Measurements from ENCODE around the gene LILRA5.
"Not testable (repeated sequence)": the region's sequence is repeated elsewhere in the genome, so short reads cannot be mapped to it uniquely, and the experiment has no call there.

LILRA5 gene

GRCh38 chr19:54325631-54326030 is 12.7 kb upstream of the LILRA5 start:
- no peak for DNase-seq (ENCODE audit: low read depth in 1 of 2, low spot score in 1 of 2)
- in situ Hi-C loops (cut with HindIII; ENCODE audit: low pct_unique_long_range_greater_than_20kb, low sequenced_read_pairs), result no loop called here
- TF ChIP-seq JUND (IDR thresholded peaks at IDR 0.05; ENCODE audit: low read depth), result no peak

- no peak for TF ChIP-seq JUND (IDR thresholded peaks at IDR 0.05; ENCODE audit: low read depth)
- in situ Hi-C loops (cut with HindIII; ENCODE audit: low pct_unique_long_range_greater_than_20kb, low sequenced_read_pairs), result no loop called here
- DNase-seq (ENCODE audit: low read depth in 1 of 2, low spot score in 1 of 2), result peak in 1 of 2 experiments; percentile 52
Measured at GRCh38 chr19:54325194-54325621, 12.2 kb upstream of the LILRA5 start.

- in situ Hi-C loops (cut with HindIII; ENCODE audit: low pct_unique_long_range_greater_than_20kb, low sequenced_read_pairs), result no loop called here
- no peak for TF ChIP-seq JUND (IDR thresholded peaks at IDR 0.05; ENCODE audit: low read depth)
- DNase-seq (ENCODE audit: low read depth in 1 of 2, low spot score in 1 of 2), result no peak
Measured at GRCh38 chr19:54324071-54324470, 11.1 kb upstream of the LILRA5 start.

- DNase-seq (ENCODE audit: low read depth in 1 of 2, low spot score in 1 of 2); in situ Hi-C loops (cut with HindIII; ENCODE audit: low pct_unique_long_range_greater_than_20kb, low sequenced_read_pairs): not testable (repeated sequence)
Measured at GRCh38 chr19:54322934-54323333, 10.0 kb upstream of the LILRA5 start.

- in situ Hi-C loops (cut with HindIII; ENCODE audit: low pct_unique_long_range_greater_than_20kb, low sequenced_read_pairs), result not testable (repeated sequence)
Measured at GRCh38 chr19:54322295-54322694, 9.3 kb upstream of the LILRA5 start.

GRCh38 chr19:54319892-54320670 is 7.1 kb upstream of the LILRA5 start:
- DNase-seq (ENCODE audit: low read depth in 1 of 2, low spot score in 1 of 2), result no peak
- no peak for TF ChIP-seq JUND (IDR thresholded peaks at IDR 0.05; ENCODE audit: low read depth)
- in situ Hi-C loops (cut with HindIII; ENCODE audit: low pct_unique_long_range_greater_than_20kb, low sequenced_read_pairs), result no loop called here

More at GRCh38 chr19:54322295-54322694, 9.3 kb upstream of the LILRA5 start:
- DNase-seq (ENCODE audit: low read depth in 1 of 2, low spot score in 1 of 2), result not testable (repeated sequence)

- no peak for DNase-seq (ENCODE audit: low read depth in 1 of 2, low spot score in 1 of 2)
- in situ Hi-C loops (cut with HindIII; ENCODE audit: low pct_unique_long_range_greater_than_20kb, low sequenced_read_pairs), result no loop called here
Measured at GRCh38 chr19:54319049-54319448, 6.1 kb upstream of the LILRA5 start.

GRCh38 chr19:54317965-54318240 is 4.9 kb upstream of the LILRA5 start:
- TF ChIP-seq JUND (IDR thresholded peaks at IDR 0.05; ENCODE audit: low read depth), result no peak
- no peak for DNase-seq (ENCODE audit: low read depth in 1 of 2, low spot score in 1 of 2)
- in situ Hi-C loops (cut with HindIII; ENCODE audit: low pct_unique_long_range_greater_than_20kb, low sequenced_read_pairs), result no loop called here

More at GRCh38 chr19:54319049-54319448, 6.1 kb upstream of the LILRA5 start:
- no peak for TF ChIP-seq JUND (IDR thresholded peaks at IDR 0.05; ENCODE audit: low read depth)

- TF ChIP-seq JUND (IDR thresholded peaks at IDR 0.05; ENCODE audit: low read depth), result no peak
- in situ Hi-C loops (cut with HindIII; ENCODE audit: low pct_unique_long_range_greater_than_20kb, low sequenced_read_pairs), result no loop called here
- peak in 1 of 2 experiments; percentile 55 for DNase-seq (ENCODE audit: low read depth in 1 of 2, low spot score in 1 of 2)
Measured at GRCh38 chr19:54317108-54317964, 4.4 kb upstream of the LILRA5 start.

GRCh38 chr19:54316746-54317107 is 3.8 kb upstream of the LILRA5 start:
- no peak for TF ChIP-seq JUND (IDR thresholded peaks at IDR 0.05; ENCODE audit: low read depth)
- peak in 1 of 2 experiments; percentile 91 for DNase-seq (ENCODE audit: low read depth in 1 of 2, low spot score in 1 of 2)
- in situ Hi-C loops (cut with HindIII; ENCODE audit: low pct_unique_long_range_greater_than_20kb, low sequenced_read_pairs), result no loop called here

- TF ChIP-seq JUND (IDR thresholded peaks at IDR 0.05; ENCODE audit: low read depth), result no peak
- in situ Hi-C loops (cut with HindIII; ENCODE audit: low pct_unique_long_range_greater_than_20kb, low sequenced_read_pairs), result no loop called here
Measured at GRCh38 chr19:54315956-54316355, 3.0 kb upstream of the LILRA5 start.

GRCh38 chr19:54312011-54312410 is 955 bp downstream of the LILRA5 start:
- TF ChIP-seq JUND (IDR thresholded peaks at IDR 0.05; ENCODE audit: low read depth), result no peak
- in situ Hi-C loops (cut with HindIII; ENCODE audit: low pct_unique_long_range_greater_than_20kb, low sequenced_read_pairs), result no loop called here
- no peak for DNase-seq (ENCODE audit: low read depth in 1 of 2, low spot score in 1 of 2)

More at GRCh38 chr19:54315956-54316355, 3.0 kb upstream of the LILRA5 start:
- DNase-seq (ENCODE audit: low read depth in 1 of 2, low spot score in 1 of 2), result no peak

GRCh38 chr19:54311486-54311885 is 1.5 kb downstream of the LILRA5 start:
- TF ChIP-seq JUND (IDR thresholded peaks at IDR 0.05; ENCODE audit: low read depth), result no peak
- in situ Hi-C loops (cut with HindIII; ENCODE audit: low pct_unique_long_range_greater_than_20kb, low sequenced_read_pairs), result no loop called here
- DNase-seq (ENCODE audit: low read depth in 1 of 2, low spot score in 1 of 2), result no peak

Measured in T47D (cell line).